Sigmoid colon (tissue), 4 donors: ENCODE data around the gene XAB2.

Source experiments
- POLR2A ChIP-seq, 2 donors: fragments of 450-650 bp; IDR thresholded peaks; one replicate each; pipeline ENCODE4 v1.6.1; 2016; ENCODE audit warnings: antibody characterized with exemption in 2 of 2, mild to moderate bottlenecking in 2 of 2, moderate library complexity in 2 of 2
- POLR2AphosphoS5 ChIP-seq, 4 donors: sonication (generic); formaldehyde crosslinking; IDR thresholded peaks; one replicate each; pipeline ENCODE4 v1.6.1; 2017; ENCODE audit warnings: antibody characterized with exemption in 4 of 4
- TF ChIP-seq, protein P1 (sequence below), 4 experiments: fragments of 450-650 bp in 3 of 4; fragments of 200-600 bp in 1 of 4; IDR thresholded peaks; one replicate each; pipeline ENCODE4 v1.5.1; 2016 to 2019; ENCODE audit warnings: antibody characterized with exemption in 4 of 4, mild to moderate bottlenecking in 3 of 4, moderate library complexity in 2 of 4

DNA sequence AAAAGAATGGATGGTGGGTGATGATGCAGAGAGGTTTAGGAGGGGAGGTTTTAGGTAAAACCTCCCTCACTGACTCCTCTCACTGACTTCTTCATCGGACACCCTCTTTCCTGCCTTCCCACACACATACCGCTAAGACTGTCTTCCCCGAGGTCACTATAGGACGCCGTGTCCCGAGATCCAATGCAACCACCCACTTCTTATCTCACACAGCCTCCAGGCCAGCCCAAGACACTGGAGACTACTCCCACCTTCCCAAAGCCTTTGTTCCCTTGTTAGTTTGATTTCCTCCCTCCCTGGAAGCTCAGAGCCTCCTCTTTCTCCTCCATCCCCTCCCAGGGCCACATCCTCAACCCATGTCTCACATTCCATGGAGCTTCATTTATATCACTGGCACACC, 50.2 kb downstream of the XAB2 start:
- TF ChIP-seq, protein P1, sequence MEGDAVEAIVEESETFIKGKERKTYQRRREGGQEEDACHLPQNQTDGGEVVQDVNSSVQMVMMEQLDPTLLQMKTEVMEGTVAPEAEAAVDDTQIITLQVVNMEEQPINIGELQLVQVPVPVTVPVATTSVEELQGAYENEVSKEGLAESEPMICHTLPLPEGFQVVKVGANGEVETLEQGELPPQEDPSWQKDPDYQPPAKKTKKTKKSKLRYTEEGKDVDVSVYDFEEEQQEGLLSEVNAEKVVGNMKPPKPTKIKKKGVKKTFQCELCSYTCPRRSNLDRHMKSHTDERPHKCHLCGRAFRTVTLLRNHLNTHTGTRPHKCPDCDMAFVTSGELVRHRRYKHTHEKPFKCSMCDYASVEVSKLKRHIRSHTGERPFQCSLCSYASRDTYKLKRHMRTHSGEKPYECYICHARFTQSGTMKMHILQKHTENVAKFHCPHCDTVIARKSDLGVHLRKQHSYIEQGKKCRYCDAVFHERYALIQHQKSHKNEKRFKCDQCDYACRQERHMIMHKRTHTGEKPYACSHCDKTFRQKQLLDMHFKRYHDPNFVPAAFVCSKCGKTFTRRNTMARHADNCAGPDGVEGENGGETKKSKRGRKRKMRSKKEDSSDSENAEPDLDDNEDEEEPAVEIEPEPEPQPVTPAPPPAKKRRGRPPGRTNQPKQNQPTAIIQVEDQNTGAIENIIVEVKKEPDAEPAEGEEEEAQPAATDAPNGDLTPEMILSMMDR (IDR thresholded peaks at IDR 0.05), result no peak
- TF ChIP-seq POLR2AphosphoS5 (IDR thresholded peaks at IDR 0.05), result no peak
- TF ChIP-seq POLR2A (IDR thresholded peaks at IDR 0.05), result no peak
